Measurements from ENCODE around the gene MAML3.
A peak's percentile ranks its signal among the peaks of the same experiment; 100 is the strongest.

Gene MAML3

DNA sequence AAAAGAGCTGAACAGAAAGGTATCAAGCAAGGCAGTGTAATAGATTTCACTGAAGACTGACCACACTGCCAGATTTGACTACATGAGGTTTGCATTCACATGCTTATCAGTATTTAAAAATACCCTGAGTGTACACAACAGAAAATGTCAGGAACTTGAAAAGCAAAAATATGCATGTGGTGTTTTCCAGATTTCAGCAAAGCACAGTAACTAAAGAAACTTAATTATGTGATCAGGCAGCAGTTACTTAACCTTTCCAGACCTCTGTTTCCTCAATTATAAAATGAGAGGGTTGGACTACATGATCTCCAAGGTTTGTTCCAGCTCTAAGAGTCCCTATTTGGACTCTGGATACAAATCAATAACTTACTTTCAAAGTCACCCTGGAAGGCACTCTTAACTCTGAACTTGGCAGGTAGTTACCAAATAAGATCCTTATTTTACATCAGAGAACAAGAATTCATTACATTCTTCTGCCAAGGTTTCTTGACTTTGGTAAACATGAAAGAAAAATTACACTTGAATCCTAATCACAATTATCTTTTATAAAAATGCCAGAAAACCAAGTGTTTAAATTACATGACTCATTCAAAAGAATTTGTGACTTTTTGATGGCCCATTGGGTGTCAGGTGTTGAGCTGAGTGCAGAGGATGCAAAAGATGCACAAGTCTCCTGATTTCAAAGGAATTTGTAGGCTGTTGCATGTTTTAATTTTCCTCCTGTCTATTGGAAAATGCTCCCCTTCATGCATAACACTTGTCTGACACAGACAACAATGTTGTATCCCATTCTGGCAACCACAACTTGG, 246.8 kb downstream of the MAML3 start:
- DNase-seq: no peak

DNA sequence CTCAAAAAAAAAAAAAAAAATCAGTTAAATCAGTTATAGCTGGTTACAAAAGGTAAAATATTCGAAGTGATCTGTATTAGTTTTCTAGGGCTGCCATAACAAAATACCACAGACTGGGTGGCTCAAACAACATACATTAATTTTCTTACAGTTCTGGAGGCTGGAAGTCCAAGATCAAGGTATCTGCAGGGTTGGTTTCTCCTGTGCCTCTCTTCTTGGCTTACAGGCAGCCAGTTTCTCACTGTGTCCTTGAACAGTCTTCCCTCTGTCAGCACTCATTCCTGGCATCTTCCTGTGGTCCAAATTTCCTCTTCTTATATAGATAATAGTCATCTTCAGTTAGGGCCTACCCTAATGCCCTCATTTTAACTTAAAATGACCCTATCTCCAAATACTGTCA, 248.5 kb downstream of the MAML3 start:
- DNase-seq: no peak

DNA sequence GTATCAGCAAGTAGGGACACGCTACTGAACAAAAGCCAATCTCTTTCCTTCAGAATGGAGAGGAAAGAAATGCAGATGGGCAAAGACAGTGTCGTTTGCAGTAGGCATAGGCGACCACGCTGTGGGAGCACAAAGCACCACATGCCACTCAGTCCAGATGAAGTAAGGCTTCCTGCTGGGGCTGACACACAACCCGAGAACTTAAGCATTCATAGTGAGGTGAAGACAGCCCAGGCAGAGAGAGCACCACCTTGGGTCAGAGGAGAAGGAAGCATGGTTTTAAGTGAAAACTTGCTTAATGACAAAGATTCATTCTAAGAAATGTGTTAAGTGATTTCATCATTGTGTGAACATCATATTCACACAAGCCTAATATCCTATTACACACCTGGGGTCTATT, 249.6 kb downstream of the MAML3 start:
- no peak for DNase-seq

DNA sequence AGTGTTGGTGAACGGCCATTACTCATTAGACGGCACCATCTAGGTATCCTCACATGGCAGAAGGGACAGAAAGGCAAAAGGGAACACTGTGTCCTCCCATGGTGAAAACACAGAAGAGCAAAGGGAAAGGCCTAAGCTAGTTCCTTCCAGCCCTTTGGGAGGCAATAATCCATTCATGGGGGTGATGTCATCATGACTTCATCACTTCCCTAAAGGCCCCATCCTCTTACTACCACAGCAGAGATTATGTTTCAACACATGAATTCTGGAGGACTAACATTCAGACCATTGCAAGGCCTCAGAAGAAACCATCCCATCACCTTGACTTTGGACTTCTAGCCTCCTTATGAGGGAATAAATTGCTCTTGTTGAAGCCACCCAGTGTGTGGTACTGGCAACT, 250.1 kb downstream of the MAML3 start:
- DNase-seq: no peak

DNA sequence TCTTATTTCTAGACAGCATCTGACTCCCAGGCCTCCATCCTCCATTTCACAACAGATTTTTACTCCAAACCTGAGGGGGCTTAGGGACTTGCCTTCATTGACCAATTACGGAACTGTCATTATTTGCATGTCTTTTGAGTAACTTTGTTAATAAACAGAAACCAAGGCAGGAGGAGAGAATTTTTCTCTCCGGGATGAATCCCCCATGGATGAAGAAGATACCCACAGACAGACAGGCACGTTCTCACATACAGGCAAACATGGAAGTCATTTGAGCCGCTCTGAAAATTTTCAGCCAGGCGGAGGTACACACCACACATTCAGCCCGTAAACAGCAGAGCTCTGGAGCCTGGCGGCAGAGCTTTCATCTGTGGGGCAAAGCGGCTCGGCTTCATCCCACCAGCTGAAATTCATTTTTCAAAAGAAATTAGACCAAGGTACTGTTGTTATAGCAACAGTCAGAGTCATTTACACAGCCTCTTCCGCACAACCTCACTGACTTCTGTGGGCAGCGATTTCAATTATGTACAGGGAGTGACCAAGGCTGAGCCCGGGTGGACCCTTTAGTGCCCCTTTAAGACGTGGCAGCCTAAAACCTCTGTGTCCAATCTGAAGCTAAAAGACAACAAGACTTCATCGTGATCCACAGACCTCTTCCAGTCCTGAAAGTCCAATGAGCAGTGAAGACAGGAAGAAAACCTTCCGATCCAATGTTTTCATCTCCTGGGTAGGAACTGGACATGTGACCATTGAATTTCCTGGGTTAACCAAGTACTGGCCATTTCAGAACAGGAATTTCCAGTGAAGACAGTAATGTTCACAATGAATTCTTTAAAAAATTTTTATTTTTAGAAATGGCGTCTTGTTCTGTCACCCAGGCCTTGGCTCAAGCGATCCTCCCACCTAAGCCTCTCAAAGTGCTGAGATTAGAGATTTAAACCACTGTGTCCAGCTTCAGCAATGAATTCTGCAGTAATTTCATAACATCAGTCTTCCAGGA, 251.4 kb downstream of the MAML3 start:
- DNase-seq: peak in 9 of 58 donors; percentile 2 to 25 (median 12)

DNA sequence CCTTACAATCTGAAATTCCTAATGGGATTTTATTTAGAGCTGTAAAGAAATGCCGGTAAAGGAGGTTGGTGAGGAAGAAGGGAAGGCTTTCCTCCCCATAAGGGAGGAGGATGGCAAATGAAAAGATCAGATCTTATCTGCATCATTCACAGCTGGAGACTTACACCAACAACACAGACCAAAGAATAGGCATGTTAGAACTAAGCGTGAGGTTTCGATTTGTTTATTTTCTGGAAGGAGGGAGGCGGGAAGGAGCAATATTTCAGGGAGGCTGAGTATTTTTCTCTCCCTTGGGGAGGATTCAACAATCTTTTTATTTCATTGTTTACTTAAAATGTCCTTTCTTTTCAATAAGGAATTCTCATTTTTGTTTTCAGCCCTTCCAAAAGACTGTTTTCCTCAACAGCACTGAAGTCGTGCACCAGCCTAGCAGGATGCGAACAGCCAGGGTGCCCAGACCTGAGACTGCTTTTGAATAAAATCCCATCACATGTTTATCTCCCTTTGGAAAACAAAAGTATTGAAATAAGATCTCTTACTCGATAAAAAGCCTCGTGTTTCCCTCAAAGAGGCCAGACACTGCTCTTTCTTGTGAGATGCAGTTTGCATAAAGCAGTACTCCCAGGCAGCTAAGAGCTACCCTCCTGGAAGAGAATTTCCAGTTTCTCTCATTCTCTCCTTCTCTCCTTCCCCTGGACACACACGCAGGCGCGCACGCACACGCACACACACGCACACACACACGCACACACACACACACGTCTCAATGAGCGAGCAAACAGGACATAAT, 252.3 kb downstream of the MAML3 start:
- DNase-seq: peak in 3 of 58 donors; percentile 9 to 35 (median 13)

DNA sequence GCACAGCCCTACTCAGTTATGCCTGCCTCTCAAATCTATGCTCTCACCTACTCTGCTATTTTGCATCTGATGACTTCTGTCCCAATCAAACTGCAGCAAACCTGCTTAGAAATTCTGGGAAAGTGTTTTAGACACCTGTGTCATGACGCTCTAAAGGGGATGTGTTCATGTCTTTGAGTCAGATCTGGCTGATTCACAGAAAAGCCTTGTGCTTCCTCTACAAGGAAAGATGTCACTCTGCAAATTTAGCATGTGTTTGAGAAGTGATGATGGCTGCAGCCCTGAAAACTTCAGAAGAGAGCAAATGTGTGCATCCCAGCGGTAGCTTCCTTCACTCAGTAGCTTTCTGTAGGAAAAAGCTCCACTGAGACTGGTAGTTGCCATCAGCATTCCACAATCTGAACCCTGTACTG, 253.0 kb downstream of the MAML3 start:
- DNase-seq: peak in 1 of 58 donors; percentile 27

DNA sequence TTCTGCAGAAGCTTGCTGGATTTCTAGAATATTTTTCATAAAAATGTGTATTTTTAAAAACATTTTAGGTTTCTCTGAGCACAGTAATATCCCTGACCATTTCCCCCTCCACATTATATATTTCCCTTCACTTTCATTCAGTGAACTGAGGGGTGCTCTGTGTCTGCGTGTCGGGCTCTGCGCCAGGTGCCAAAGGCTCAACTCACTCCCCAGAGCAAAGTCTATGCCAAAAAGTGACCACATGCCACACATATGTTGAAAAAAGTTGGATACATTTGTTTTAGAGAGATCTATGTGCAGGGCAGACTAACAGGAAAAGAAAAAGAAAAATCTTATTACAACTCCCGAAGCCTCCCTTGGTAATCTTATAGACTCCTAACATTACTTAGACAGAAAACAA, 254.6 kb downstream of the MAML3 start:
- DNase-seq: no peak

DNA sequence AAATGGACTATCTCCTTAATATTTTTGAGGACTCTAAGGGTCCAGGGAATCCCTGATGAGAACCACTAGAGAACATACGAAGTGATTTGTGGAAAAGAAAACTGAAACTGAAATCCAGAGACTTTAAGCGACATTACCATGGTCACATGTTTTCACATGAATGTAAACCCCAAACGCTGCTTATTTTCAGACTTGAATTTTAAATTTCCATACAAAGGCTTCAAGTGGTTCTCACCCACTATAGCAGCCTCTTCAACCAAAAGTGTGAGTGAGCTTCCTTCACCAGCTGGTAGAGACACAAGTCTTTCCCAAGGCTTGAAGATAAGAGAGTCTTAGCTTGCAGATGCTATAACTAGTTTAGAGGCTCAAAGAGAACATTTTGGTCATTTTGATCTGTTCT, 255.7 kb downstream of the MAML3 start:
- no peak for DNase-seq

DNA sequence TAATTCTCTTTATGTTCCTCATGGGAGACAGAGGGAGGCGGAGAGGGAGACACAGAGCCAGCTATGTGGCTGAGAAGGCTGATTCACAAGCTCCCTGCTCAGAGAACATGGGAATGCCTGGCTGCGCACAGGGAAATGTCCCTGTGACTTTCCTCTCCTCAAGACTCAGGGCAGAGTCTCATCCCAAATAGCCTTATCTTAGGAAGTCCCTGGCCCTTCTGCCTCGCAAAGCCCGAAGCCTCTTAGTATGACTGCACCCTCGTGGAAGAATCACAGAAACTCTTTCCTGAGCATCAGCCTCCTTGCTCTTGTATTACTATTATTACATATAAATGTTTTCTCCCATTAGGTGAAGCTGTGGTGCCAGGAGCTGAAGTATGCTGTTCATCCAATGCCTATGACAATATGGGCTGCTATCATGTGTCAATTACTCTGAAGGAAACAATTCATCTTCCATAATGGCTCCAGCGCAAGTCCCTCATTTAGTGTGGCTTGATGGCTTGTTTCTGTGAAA, 257.8 kb downstream of the MAML3 start:
- DNase-seq: peak in 1 of 58 donors; percentile 7

DNA sequence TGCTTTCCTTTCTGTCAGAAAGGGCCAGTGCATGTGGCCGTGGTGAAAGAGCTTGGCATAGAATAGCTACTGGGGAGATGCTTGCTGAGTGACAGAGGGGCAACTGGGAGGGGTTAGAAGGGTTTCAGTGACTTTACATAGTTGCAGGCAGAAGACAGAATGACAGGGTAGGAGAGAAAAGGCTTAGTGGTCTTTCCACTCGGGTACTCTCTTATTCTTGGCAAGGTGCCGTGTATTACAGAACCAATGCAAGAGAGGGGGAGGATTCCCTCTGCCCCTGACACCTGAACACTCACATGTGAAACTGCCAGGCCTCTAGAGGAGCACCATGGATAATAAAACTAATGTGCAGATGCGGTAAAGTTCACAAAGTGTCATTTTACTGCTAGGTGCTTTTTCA, 260.2 kb downstream of the MAML3 start:
- DNase-seq: no peak

DNA sequence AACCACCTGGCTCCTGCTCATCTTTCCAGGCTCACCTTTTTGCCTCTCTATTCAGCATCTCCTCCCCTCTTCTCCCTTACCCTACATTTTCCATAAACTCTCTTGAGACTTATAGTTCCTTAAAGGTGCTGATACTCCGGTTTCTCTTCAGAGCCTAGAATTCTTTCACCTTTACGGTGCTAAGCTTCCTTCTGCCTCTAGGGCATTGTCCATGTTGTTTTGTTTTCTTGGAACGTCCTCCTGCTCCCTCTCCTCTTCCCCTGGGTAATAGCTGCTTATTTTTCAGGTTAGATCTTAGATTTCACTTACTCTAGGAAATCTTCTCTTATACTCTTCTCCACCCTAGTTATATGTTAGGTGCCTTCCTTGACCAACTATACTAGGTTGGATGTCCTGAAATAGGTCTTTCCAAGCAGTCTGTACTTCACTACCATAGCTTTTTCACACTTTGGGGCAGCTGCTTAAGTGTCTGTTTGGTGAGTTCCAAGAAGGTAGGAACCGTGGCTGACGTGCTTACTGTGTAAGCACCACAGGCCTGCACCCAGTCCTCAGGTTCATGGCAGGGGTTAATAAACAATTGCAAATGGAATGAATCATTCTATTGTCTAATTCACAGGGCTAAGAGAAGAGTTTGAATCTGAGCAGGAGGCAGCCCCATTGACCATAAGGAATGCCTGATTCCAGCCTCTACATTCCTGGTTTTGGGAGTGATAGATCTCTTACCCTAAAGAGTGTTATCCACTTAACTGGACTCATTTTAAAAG, 260.8 kb downstream of the MAML3 start:
- DNase-seq: no peak

DNA sequence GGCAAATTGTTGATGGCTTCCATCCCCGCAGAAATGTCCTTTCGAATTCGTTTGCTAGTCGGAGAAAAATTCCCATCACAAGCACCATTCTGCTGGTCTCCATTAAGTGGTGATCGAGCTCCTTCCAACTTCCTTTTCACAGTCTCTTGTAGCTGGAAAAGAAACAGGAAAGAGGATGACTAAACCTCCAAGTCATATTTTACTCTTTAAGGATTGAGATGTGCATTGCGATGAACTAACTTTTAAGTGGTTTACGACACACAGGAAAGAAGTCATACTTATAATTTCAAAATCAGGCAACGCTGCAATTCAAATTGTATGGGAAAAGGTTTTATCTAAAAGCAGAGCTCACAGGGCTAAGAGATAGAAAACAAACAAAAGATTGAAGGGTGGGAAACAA, 263.2 kb downstream of the MAML3 start:
- no peak for DNase-seq

DNA sequence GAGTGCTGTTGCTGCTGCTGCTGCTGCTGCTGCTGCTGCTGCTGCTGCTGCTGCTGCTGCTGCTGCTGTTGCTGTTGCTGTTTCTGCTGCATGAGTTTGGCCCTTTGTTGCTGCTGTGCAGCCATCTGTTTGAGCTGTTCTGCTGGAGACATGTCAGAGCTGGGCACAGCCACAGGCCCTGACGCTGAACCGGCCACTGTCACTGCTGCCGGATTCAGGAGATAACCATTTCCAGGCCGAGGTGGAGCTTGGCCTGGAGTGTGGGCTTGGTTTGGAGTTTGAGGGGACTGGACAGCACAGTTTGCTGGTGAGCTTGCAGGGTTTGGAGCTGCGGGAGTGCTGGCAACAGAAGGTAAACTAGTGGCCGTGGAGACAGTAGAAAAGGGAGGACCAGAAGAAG, 264.1 kb downstream of the MAML3 start:
- DNase-seq: peak in 3 of 58 donors; percentile 8 to 25 (median 13)

DNA sequence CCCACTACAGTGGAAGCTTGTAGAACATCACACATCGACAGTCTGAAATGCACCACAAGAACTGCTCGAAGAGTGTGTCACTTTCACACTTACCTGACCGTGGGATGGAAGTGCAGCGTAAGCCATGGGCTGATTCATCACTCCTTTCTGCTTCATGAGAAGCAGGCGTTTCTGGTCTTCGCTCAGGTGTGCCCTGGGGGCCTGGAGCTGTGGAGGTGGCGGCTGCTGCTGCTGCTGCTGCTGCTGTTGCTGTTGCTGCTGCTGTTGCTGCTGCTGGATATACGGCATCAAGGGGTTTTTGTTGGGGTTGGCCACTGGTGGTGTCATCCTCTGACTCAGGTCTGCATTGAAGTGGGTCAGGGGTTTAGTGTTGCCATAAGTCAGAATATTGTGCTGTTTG, 264.7 kb downstream of the MAML3 start:
- peak in 2 of 58 donors; percentile 2 to 8 for DNase-seq

DNA sequence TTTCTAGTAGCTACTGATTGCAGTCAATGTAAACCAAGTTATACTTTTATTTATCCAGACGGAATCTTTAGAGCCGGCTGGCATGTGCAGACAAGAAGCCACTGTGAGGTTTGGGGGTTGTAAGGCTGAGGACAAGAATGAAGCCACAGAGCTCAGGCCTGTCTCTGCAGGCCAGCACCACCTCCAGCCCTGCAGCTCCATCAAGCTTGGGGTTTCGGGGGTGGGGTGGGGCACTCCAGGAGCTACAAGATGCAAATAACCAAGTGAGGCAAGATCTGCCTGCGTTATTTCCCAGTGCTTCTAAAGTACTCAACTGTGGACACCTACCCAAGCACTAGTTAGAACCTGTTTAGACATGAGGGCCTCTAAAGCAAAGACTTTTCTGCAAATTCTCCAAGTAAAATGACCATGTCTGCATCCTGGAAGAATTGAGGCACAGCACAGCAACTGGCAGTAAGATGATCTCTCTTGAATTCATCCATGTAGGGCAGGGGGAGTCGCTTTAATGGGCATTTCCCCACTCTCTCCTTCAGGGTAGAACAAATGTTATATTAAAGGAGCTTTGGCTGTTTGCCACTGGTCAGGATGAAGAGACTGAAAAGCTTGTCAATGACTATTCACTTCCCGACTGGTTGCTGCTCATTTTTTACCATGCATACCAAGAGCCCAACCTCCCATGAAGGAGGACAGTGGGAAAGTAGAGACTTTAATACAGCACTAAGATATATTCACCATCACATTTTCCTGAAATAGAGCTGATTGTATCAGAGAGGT, 265.8 kb downstream of the MAML3 start:
- DNase-seq: no peak

DNA sequence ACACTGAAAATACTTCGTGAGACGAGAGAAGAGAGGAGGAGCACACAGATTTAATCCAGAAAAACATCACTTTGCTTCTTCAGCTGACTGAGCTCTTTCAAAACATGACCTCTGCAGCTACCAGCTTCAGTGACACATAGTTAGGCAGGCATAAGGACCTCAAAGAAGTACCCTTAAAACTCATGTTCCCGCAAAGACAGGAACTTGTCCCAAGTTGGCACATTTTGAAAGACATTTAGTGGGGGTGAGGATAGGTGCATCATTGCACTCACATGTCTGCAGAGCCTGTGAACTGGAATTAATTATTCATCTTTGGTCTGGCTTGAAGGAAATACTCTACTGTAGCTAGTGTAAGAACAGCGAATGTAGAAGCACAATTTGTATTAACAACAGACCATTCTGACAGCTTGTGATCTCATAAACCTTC, 266.6 kb downstream of the MAML3 start:
- DNase-seq: no peak

DNA sequence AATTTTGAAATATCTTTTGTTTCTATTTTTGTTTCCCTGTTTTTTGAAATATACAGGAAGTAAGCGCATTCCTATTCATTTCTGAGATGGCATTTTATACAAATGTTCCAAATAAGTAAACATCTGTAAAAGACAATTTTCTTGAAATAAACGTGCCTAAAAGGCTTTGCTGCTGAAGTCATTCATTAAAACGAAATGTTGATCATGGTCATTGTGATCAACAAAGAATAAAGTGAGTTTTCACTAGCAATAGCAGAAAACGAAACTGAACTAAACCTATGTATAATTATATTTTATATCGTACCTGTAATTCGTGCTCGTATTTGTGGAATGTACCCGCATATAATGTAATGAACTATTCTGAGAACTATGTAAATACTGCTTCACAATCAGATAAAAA, 267.2 kb downstream of the MAML3 start:
- no peak for DNase-seq

DNA sequence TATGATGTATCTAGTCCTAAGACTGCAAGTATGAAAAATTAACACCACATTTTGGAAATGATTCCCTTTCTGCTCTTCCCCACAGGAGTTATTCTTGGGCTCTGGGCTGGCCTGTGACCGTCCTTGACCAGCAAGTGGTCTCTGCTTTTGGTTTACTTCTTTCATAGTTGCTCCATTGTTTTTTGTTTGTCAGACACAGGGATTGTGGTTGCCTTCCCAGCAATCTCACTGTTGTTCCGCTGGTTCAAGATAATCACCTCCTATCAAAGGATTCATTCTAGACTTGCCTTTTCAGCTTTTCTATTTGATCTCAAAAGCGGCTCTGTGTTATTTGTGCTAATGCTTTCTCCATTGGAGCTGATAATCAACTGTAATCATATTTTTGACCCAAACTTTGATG, 269.5 kb downstream of the MAML3 start:
- DNase-seq: peak in 1 of 58 donors; percentile 28

DNA sequence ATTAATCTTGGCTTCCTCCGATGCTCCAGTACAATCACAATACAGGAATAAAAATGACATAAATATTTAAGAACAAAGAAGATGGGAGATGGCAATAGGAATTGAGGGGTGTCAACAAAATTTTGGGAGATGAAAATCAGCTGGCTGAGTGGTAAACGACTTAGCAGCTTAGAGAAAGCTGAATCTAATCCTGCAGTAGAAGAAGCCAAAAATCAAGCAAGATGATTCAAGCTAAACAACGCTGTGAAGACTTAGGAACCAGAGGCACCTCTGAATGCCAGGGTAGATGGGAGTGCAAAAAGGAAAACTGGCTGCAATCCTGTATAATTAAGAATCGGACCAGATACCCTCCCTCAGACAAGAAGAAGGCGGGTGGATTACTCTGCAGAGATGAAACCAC, 273.1 kb downstream of the MAML3 start:
- DNase-seq: no peak
